Vagina (tissue), 2 donors: ENCODE results near the gene CLASRP. TPM values are rescaled to one million over a fixed set of nuclear protein-coding genes. Genes with fewer than 3 reads are reported as not detected.

Experiments
- DNase-seq, 2 donors: peaks; one replicate each; pipeline ENCODE4 v3.0.0-alpha.2; 2017; ENCODE audit errors: extremely low spot score in 2 of 2
- H3K27ac ChIP-seq: fragments of 200-600 bp; sonication (generic); one replicate; pipeline ENCODE4 v1.5.1; 2019
- H3K27me3 ChIP-seq: fragments of 200-600 bp; sonication (generic); one replicate; pipeline ENCODE4 v1.5.1; 2019
- H3K36me3 ChIP-seq, 2 donors: fragments of 200-600 bp; sonication (generic); one replicate each; pipeline ENCODE4 v1.5.1; 2017 to 2019
- H3K4me1 ChIP-seq: fragments of 200-600 bp; sonication (generic); one replicate; pipeline ENCODE4 v1.5.1; 2019
- H3K4me3 ChIP-seq, 2 donors: fragments of 200-600 bp; sonication (generic); 1 replicate in 1 of 2; 2 replicates in 1 of 2; pipeline ENCODE4 v1.5.1; 2016 to 2019
- H3K9me3 ChIP-seq: fragments of 200-600 bp; sonication (generic); one replicate; pipeline ENCODE4 v1.5.1; 2019
- POLR2A ChIP-seq, 2 donors: fragments of 450-650 bp; IDR thresholded peaks; one replicate each; pipeline ENCODE4 v1.6.1; 2017; ENCODE audit warnings: antibody characterized with exemption in 2 of 2, mild to moderate bottlenecking in 2 of 2, moderate library complexity in 2 of 2
- POLR2AphosphoS5 ChIP-seq, 2 donors: sonication (generic); formaldehyde crosslinking; IDR thresholded peaks; one replicate each; pipeline ENCODE4 v1.9.0; 2017; ENCODE audit warnings: antibody characterized with exemption in 2 of 2, mild to moderate bottlenecking in 2 of 2, low read depth in 1 of 2; ENCODE audit not compliant: insufficient read depth in 1 of 2
- intact Hi-C: fragments of 100-400 bp; cut with DNase I; formaldehyde crosslinking; loops from one replicate; pipeline ENCODE4 v1.15.1; 2023
- total RNA-seq: library from RNA; depleted of rRNA; stranded (reverse); fragments of >200 nt; gene quantifications from one replicate; pipeline ENCODE4 v1.2.3, GENCODE V29; 2016
- TF ChIP-seq, protein P1 (sequence below), 3 experiments: fragments of 450-650 bp in 2 of 3; fragments of 200-600 bp in 1 of 3; sonication (generic) in 1 of 3; IDR thresholded peaks; one replicate each; pipeline ENCODE4 v1.5.1; 2017 to 2019; ENCODE audit warnings: antibody characterized with exemption in 3 of 3, mild to moderate bottlenecking in 2 of 3, moderate library complexity in 2 of 3

The CLASRP gene
- total RNA-seq, 1 donor from 2014 or later, result 93.5 TPM

- Histone ChIP-seq H3K9me3 (no peaks in the 10 kb centered on the region), H3K4me1 (peaks cover 100% of the 10 kb centered on the region), H3K36me3 (no peaks in the 10 kb centered on the region), H3K4me3 (peak overlapping the region in 1 of 2 donors; percentile 10), H3K27ac (peak overlapping the region; percentile 88), H3K27me3 (no peaks in the 10 kb centered on the region)
- intact Hi-C loops, result no loop called here
- DNase-seq, result no peak
- TF ChIP-seq POLR2AphosphoS5 (IDR thresholded peaks at IDR 0.05; ENCODE audit: insufficient read depth in 1 of 2, low read depth in 1 of 2), result no peak
- TF ChIP-seq, protein P1, sequence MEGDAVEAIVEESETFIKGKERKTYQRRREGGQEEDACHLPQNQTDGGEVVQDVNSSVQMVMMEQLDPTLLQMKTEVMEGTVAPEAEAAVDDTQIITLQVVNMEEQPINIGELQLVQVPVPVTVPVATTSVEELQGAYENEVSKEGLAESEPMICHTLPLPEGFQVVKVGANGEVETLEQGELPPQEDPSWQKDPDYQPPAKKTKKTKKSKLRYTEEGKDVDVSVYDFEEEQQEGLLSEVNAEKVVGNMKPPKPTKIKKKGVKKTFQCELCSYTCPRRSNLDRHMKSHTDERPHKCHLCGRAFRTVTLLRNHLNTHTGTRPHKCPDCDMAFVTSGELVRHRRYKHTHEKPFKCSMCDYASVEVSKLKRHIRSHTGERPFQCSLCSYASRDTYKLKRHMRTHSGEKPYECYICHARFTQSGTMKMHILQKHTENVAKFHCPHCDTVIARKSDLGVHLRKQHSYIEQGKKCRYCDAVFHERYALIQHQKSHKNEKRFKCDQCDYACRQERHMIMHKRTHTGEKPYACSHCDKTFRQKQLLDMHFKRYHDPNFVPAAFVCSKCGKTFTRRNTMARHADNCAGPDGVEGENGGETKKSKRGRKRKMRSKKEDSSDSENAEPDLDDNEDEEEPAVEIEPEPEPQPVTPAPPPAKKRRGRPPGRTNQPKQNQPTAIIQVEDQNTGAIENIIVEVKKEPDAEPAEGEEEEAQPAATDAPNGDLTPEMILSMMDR (IDR thresholded peaks at IDR 0.05), result no peak
- TF ChIP-seq POLR2A (IDR thresholded peaks at IDR 0.05), result no peak
These were observed 59.9 kb downstream of the CLASRP start for GRCh38 chr19:45098521-45099466.

DNA sequence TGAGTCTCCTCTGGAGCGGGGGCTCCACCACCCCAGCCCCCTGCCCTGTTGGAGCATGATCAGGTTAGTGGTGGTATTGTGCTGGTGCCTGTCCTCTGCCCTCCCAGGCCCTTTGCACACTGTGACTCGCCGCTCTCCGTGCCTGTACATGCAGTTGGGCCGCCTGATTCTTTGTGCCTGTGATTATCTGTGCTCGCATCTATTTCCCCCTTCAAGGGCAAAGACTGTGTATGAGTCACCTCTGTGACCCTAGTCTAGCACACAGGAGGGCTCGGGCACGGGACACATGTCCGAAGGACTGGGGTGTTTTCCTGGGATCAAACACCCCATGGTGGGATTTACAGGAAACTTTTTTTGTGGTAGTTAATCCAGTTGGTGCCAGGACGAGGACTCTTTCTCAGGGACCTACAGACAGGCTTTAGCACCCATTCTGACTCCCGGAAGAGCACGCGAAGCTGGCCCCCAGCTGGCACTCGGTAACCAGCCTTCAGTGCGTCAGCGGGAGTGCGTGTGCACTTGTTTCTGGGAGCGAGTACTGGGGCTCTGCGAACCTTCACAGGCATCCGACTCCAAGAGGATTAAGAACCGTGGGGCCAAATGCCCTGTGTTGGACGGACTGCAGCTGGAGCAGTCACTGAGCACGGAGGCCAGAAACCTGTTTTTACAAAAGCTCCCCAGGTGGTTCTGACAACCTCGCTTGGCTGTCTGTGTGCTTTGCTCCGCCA is 60.8 kb downstream of the CLASRP start:
- no peaks in the 10 kb centered on the region for H3K27me3 ChIP-seq
- H3K4me3 ChIP-seq, result no peak overlapping the region
- no peaks in the 10 kb centered on the region for H3K36me3 ChIP-seq
- H3K4me1 ChIP-seq, result peaks cover 100% of the 10 kb centered on the region
- intact Hi-C loops, result no loop called here
- peak overlapping the region; percentile 88 for H3K27ac ChIP-seq
- no peak for DNase-seq
- TF ChIP-seq POLR2AphosphoS5 (IDR thresholded peaks at IDR 0.05; ENCODE audit: insufficient read depth in 1 of 2, low read depth in 1 of 2) (no peak), POLR2A (IDR thresholded peaks at IDR 0.05) (no peak)
- TF ChIP-seq, protein P1 (IDR thresholded peaks at IDR 0.05), result no peak
- no peaks in the 10 kb centered on the region for H3K9me3 ChIP-seq

DNA sequence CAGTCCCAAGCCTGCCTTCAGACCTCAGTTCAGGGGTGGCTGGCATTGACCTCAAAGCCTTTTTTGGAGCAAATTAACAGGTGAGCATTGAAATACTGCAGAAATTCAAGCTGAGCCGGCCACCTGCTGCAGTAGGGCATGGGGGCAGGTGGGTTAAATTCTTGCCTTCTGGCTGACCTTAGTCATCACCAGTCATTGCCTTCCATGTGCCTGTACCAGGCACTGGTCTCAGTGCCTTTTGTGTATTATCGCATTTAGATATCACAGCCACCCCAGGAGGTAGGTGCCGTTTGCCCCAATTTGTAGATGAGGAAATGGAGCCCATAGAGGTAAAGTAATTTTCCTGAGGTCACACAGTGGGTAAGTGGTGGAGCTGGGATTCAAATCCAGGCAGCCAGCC is 61.4 kb downstream of the CLASRP start:
- intact Hi-C loops, result no loop called here
- peaks cover 97% of the 10 kb centered on the region for H3K4me1 ChIP-seq
- no peak for DNase-seq
- H3K27me3 ChIP-seq, result no peaks in the 10 kb centered on the region
- H3K4me3 ChIP-seq, result no peak overlapping the region
- no peak for TF ChIP-seq POLR2AphosphoS5 (IDR thresholded peaks at IDR 0.05; ENCODE audit: insufficient read depth in 1 of 2, low read depth in 1 of 2)
- no peak for TF ChIP-seq POLR2A (IDR thresholded peaks at IDR 0.05)
- TF ChIP-seq, protein P1 (IDR thresholded peaks at IDR 0.05), result no peak
- no peaks in the 10 kb centered on the region for H3K36me3 ChIP-seq
- peak overlapping the region; percentile 88 for H3K27ac ChIP-seq
- H3K9me3 ChIP-seq, result no peaks in the 10 kb centered on the region

GRCh38 chr19:45100846-45101252 is 62.0 kb downstream of the CLASRP start:
- Histone ChIP-seq H3K36me3 (no peaks in the 10 kb centered on the region), H3K9me3 (no peaks in the 10 kb centered on the region), H3K27me3 (no peaks in the 10 kb centered on the region), H3K4me1 (peaks cover 91% of the 10 kb centered on the region), H3K4me3 (no peak overlapping the region), H3K27ac (no peak overlapping the region)
- TF ChIP-seq, protein P1 (IDR thresholded peaks at IDR 0.05), result no peak
- TF ChIP-seq POLR2AphosphoS5 (IDR thresholded peaks at IDR 0.05; ENCODE audit: insufficient read depth in 1 of 2, low read depth in 1 of 2) (no peak), POLR2A (IDR thresholded peaks at IDR 0.05) (no peak)
- intact Hi-C loops, result no loop called here
- DNase-seq, result no peak
